ENCODE data around the gene CDS2. TPM values are rescaled to one million over a fixed set of nuclear protein-coding genes. Genes with fewer than 3 reads are reported as not detected.

CDS2 gene
- total RNA-seq, 1 experiment from 2014 or later = 37.5 TPM

- Histone ChIP-seq H3K9ac (ENCODE audit: low read length) (no peak overlapping the region), H2AFZ (ENCODE audit: low read depth, low read length, poor library complexity, severe bottlenecking) (no peak overlapping the region), H3K36me3 (ENCODE audit: control insufficient read depth in 1 of 2, insufficient read depth in 2 of 2, low read length in 2 of 2) (no peaks in the 10 kb centered on the region), H3K27ac (ENCODE audit: low read depth, low read length) (no peak overlapping the region), H3K4me2 (ENCODE audit: low read length) (no peak overlapping the region), H3K9me3 (ENCODE audit: control insufficient read depth in 1 of 2, insufficient read depth in 1 of 2, low read depth in 1 of 2, low read length in 2 of 2) (no peaks in the 10 kb centered on the region), H3K79me2 (ENCODE audit: insufficient read depth, low read length) (peaks cover 15% of the 10 kb centered on the region; the same call in 1 of the 2 replicates), H3K27me3 (ENCODE audit: insufficient read depth, low read length) (no peaks in the 10 kb centered on the region), H3K9me2 (ENCODE audit: insufficient read depth) (no peaks in the 10 kb centered on the region), H4K20me1 (ENCODE audit: insufficient read depth) (no peaks in the 10 kb centered on the region), H3K4me1 (ENCODE audit: control insufficient read depth in 1 of 2, insufficient read depth in 2 of 2, low read length in 2 of 2) (peaks cover 14 to 15% of the 10 kb centered on the region in 2 experiments), H3K4me3 (replicated peaks in 1 of 2; ENCODE audit: low read depth in 1 of 2, low read length in 2 of 2) (no peak overlapping the region)
- ATAC-seq (no peak), DNase-seq (ENCODE audit: low read depth, low spot score) (no peak)
- no TSS peak for BruUV-seq (replicated peaks)
- ChIA-PET POLR2A (no interaction called here), CTCF (interaction anchor here (1.4 kb wide), 1 partner anchor 47 kb away, joined by 3 read pairs; the partner anchor contains the start of gene CDS2), RAD21 (ENCODE audit: low non-redundant PET in 1 of 2, low total read pairs in 2 of 2, uncharacterized antibody in 2 of 2, unreplicated experiment in 2 of 2) (no interaction called here)
- TF ChIP-seq SIN3A (IDR thresholded peaks at IDR 0.05; ENCODE audit: low read depth) = no peak
- no peak for TF ChIP-seq POLR2AphosphoS5 (IDR thresholded peaks at IDR 0.05; ENCODE audit: low read depth, low read length)
- TF ChIP-seq SP1 (IDR thresholded peaks at IDR 0.05; ENCODE audit: low read depth) = no peak
- TF ChIP-seq SRF (IDR thresholded peaks at IDR 0.05; ENCODE audit: low read depth) = no peak
- TF ChIP-seq, protein P1, sequence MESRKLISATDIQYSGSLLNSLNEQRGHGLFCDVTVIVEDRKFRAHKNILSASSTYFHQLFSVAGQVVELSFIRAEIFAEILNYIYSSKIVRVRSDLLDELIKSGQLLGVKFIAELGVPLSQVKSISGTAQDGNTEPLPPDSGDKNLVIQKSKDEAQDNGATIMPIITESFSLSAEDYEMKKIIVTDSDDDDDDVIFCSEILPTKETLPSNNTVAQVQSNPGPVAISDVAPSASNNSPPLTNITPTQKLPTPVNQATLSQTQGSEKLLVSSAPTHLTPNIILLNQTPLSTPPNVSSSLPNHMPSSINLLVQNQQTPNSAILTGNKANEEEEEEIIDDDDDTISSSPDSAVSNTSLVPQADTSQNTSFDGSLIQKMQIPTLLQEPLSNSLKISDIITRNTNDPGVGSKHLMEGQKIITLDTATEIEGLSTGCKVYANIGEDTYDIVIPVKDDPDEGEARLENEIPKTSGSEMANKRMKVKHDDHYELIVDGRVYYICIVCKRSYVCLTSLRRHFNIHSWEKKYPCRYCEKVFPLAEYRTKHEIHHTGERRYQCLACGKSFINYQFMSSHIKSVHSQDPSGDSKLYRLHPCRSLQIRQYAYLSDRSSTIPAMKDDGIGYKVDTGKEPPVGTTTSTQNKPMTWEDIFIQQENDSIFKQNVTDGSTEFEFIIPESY (IDR thresholded peaks at IDR 0.05; ENCODE audit: extremely low read depth, insufficient replicate concordance, low read length) = no peak
- TF ChIP-seq, protein P2, sequence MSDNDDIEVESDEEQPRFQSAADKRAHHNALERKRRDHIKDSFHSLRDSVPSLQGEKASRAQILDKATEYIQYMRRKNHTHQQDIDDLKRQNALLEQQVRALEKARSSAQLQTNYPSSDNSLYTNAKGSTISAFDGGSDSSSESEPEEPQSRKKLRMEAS (IDR thresholded peaks at IDR 0.05) = no peak
- TF ChIP-seq, protein P3, sequence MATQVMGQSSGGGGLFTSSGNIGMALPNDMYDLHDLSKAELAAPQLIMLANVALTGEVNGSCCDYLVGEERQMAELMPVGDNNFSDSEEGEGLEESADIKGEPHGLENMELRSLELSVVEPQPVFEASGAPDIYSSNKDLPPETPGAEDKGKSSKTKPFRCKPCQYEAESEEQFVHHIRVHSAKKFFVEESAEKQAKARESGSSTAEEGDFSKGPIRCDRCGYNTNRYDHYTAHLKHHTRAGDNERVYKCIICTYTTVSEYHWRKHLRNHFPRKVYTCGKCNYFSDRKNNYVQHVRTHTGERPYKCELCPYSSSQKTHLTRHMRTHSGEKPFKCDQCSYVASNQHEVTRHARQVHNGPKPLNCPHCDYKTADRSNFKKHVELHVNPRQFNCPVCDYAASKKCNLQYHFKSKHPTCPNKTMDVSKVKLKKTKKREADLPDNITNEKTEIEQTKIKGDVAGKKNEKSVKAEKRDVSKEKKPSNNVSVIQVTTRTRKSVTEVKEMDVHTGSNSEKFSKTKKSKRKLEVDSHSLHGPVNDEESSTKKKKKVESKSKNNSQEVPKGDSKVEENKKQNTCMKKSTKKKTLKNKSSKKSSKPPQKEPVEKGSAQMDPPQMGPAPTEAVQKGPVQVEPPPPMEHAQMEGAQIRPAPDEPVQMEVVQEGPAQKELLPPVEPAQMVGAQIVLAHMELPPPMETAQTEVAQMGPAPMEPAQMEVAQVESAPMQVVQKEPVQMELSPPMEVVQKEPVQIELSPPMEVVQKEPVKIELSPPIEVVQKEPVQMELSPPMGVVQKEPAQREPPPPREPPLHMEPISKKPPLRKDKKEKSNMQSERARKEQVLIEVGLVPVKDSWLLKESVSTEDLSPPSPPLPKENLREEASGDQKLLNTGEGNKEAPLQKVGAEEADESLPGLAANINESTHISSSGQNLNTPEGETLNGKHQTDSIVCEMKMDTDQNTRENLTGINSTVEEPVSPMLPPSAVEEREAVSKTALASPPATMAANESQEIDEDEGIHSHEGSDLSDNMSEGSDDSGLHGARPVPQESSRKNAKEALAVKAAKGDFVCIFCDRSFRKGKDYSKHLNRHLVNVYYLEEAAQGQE (IDR thresholded peaks at IDR 0.05; ENCODE audit: low read depth) = no peak
- no peak for TF ChIP-seq EGR1 (IDR thresholded peaks at IDR 0.05; ENCODE audit: low read depth)
- no peak for TF ChIP-seq CEBPB (IDR thresholded peaks at IDR 0.05; ENCODE audit: low read depth)
- no peak for TF ChIP-seq JUND (IDR thresholded peaks at IDR 0.05)
- no peak for TF ChIP-seq ZFX (IDR thresholded peaks at IDR 0.05)
- TF ChIP-seq, protein P4, sequence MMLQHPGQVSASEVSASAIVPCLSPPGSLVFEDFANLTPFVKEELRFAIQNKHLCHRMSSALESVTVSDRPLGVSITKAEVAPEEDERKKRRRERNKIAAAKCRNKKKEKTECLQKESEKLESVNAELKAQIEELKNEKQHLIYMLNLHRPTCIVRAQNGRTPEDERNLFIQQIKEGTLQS (IDR thresholded peaks at IDR 0.05) = no peak
- TF ChIP-seq ELF1 (IDR thresholded peaks at IDR 0.05; ENCODE audit: borderline replicate concordance, low read depth) = no peak
- no peak for TF ChIP-seq RAD21 (IDR thresholded peaks at IDR 0.05; ENCODE audit: low read depth)
- TF ChIP-seq YY1 (IDR thresholded peaks at IDR 0.05; ENCODE audit: extremely low read depth, insufficient replicate concordance, low read depth, low read length) = no peak
- TF ChIP-seq ZNF274 (IDR thresholded peaks at IDR 0.05; ENCODE audit: low read depth, low read length) = no peak
- no peak for TF ChIP-seq EZH2phosphoT487 (IDR thresholded peaks at IDR 0.05; ENCODE audit: borderline replicate concordance)
- TF ChIP-seq CTCF (IDR thresholded peaks at IDR 0.05 in 2 of 3, conservative IDR thresholded peaks at IDR 0.05 in 1 of 3; ENCODE audit: borderline replicate concordance in 1 of 3, insufficient read depth in 1 of 3, low read depth in 2 of 3, low read length in 2 of 3) = no peak
- TF ChIP-seq EZH2 (IDR thresholded peaks at IDR 0.05) = no peak
- no peak for TF ChIP-seq TCF7L2 (IDR thresholded peaks at IDR 0.05; ENCODE audit: borderline replicate concordance, extremely low read depth, insufficient read depth, insufficient read length)
- intact Hi-C loops (cut with micrococcal nuclease) = no loop called here
These were observed 46.2 kb downstream of the CDS2 start for GRCh38 chr20:5172903-5173463.
